HG03460 (cell line): ENCODE data around the gene EGFLAM.
A peak's percentile ranks its signal among the peaks of the same experiment; 100 is the strongest.

Experiments used
- ATAC-seq: cut with Tn5 transposase; IDR thresholded peaks from one replicate; pipeline ENCODE4 v1.9.1; 2021; ENCODE audit not compliant: unreplicated experiment

EGFLAM gene

GRCh38 chr5:38371596-38371995 lies 113.2 kb downstream of the EGFLAM start:
- ATAC-seq, result no peak

GRCh38 chr5:38373743-38374142 lies 115.4 kb downstream of the EGFLAM start:
- no peak for ATAC-seq

- ATAC-seq, result no peak
Observed at GRCh38 chr5:38375423-38375822, 117.1 kb downstream of the EGFLAM start.

GRCh38 chr5:38376404-38376803 lies 118.0 kb downstream of the EGFLAM start:
- ATAC-seq, result no peak

- no peak for ATAC-seq
Observed at GRCh38 chr5:38378579-38378978, 120.2 kb downstream of the EGFLAM start.

GRCh38 chr5:38379350-38379937 lies 121.1 kb downstream of the EGFLAM start:
- no peak for ATAC-seq

- ATAC-seq, result no peak
Observed at GRCh38 chr5:38380537-38380936, 122.2 kb downstream of the EGFLAM start.

GRCh38 chr5:38381361-38381760 lies 123.0 kb downstream of the EGFLAM start:
- no peak for ATAC-seq

- peak; percentile 97 for ATAC-seq
Observed at GRCh38 chr5:38382898-38383297, 124.5 kb downstream of the EGFLAM start.

- ATAC-seq, result no peak
Observed at GRCh38 chr5:38383701-38384100, 125.3 kb downstream of the EGFLAM start.

- no peak for ATAC-seq
Observed at GRCh38 chr5:38384396-38384795, 126.0 kb downstream of the EGFLAM start.

- no peak for ATAC-seq
Observed at GRCh38 chr5:38387161-38387560, 128.8 kb downstream of the EGFLAM start.

GRCh38 chr5:38393636-38394035 lies 135.3 kb downstream of the EGFLAM start:
- ATAC-seq, result no peak

GRCh38 chr5:38396766-38397165 lies 138.4 kb downstream of the EGFLAM start:
- no peak for ATAC-seq

GRCh38 chr5:38400365-38400764 lies 142.0 kb downstream of the EGFLAM start:
- no peak for ATAC-seq

GRCh38 chr5:38401145-38401544 lies 142.8 kb downstream of the EGFLAM start:
- ATAC-seq, result no peak

GRCh38 chr5:38403406-38403805 lies 145.0 kb downstream of the EGFLAM start:
- no peak for ATAC-seq

GRCh38 chr5:38403877-38404635 lies 145.7 kb downstream of the EGFLAM start:
- ATAC-seq, result no peak

- no peak for ATAC-seq
Observed at GRCh38 chr5:38404667-38405276, 146.4 kb downstream of the EGFLAM start.

- no peak for ATAC-seq
Observed at GRCh38 chr5:38408446-38409198, 150.3 kb downstream of the EGFLAM start.

GRCh38 chr5:38410304-38410990 lies 152.1 kb downstream of the EGFLAM start:
- ATAC-seq, result no peak
